Measurements from ENCODE around the gene MZB1.
"Not testable (repeated sequence)": the region's sequence is repeated elsewhere in the genome, so short reads cannot be mapped to it uniquely, and the experiment has no call there.

The MZB1 gene

GRCh38 chr5:139371482-139372435 is 18.0 kb downstream of the MZB1 start:
- no peak for DNase-seq

GRCh38 chr5:139369181-139369580 is 20.5 kb downstream of the MZB1 start:
- DNase-seq = no peak

GRCh38 chr5:139368613-139369012 is 21.1 kb downstream of the MZB1 start:
- DNase-seq = no peak

- DNase-seq = no peak
These were observed 25.2 kb downstream of the MZB1 start for GRCh38 chr5:139364466-139364865.

- no peak for DNase-seq
These were observed 25.8 kb downstream of the MZB1 start for GRCh38 chr5:139363937-139364336.

GRCh38 chr5:139361835-139362429 is 27.8 kb downstream of the MZB1 start:
- DNase-seq = no peak

GRCh38 chr5:139360384-139360783 is 29.3 kb downstream of the MZB1 start:
- no peak for DNase-seq

- DNase-seq = no peak
These were observed 31.6 kb downstream of the MZB1 start for GRCh38 chr5:139358064-139358463.

GRCh38 chr5:139355900-139356299 is 33.8 kb downstream of the MZB1 start:
- not testable (repeated sequence) for DNase-seq

GRCh38 chr5:139354186-139354585 is 35.5 kb downstream of the MZB1 start:
- no peak for DNase-seq

- DNase-seq = not testable (repeated sequence)
These were observed 41.9 kb downstream of the MZB1 start for GRCh38 chr5:139347863-139348262.

GRCh38 chr5:139345442-139345841 is 44.3 kb downstream of the MZB1 start:
- DNase-seq = not testable (repeated sequence)

- no peak for DNase-seq
These were observed 45.5 kb downstream of the MZB1 start for GRCh38 chr5:139344177-139344576.

- no peak for DNase-seq
These were observed 46.2 kb downstream of the MZB1 start for GRCh38 chr5:139343476-139343875.

GRCh38 chr5:139342423-139342723 is 47.3 kb downstream of the MZB1 start:
- no peak for DNase-seq

- DNase-seq = peak; percentile 96
These were observed 47.9 kb downstream of the MZB1 start, which contains the start of gene PAIP2 for GRCh38 chr5:139341689-139342422. Gene PAIP2 (plus strand): TSS chr5:139341854. CDS start chr5:139363785, 21,931 bp downstream.

- DNase-seq = no peak
These were observed 48.5 kb downstream of the MZB1 start for GRCh38 chr5:139341187-139341688.

GRCh38 chr5:139340051-139340450 is 49.7 kb downstream of the MZB1 start:
- no peak for DNase-seq

Data from central memory CD4-positive, alpha-beta T cell (primary cell).